Measurements from ENCODE around the gene DERL2.

DERL2 gene

DNA sequence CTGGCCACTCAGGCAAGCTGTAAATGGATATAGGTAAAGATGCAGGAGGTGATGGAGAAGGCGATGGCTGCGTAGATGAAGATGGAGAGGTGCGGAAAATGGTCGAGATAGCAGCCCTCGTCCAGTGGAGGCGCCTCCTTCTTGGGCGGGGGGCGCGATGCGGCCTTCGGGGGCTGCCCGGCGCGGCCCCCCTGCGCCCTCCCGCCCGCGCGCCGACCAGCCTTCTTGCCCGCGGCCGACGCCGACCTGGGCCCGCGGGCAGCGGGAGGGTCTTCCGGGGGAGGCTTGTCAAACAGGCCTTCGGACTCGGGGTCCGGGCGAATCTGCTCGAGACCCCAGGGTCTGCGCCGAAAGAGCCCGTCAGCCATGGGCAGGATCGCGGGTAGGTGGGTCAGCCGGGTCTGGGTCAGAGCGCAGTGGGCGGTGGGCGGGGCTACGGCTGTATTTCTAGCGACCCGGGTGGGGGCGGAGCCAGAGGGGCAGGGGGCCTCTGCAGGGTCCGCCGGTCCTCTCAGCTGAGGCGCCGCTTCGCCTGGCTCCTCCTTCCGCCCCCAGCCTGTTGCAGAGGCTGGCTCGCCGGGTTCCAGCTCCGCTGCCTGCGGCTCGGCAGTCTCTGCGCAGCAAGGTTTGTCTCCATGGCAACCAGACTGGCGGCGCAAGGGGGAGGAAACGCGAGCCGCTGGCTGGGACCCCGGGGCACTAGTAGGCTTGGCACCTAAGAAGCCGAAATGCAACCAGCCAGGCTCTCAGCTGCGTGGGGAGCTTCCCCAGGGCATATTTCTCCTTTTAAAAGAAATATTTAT, 14.8 kb upstream of the DERL2 start:
- DNase-seq, result no peak

GRCh38 chr17:5500247-5500588, 14.2 kb upstream of the DERL2 start:
- no peak for DNase-seq

- DNase-seq, result no peak
Measured at GRCh38 chr17:5499476-5500231, 13.7 kb upstream of the DERL2 start.

- no peak for DNase-seq
Measured at GRCh38 chr17:5492970-5493369, 7.0 kb upstream of the DERL2 start.

DNA sequence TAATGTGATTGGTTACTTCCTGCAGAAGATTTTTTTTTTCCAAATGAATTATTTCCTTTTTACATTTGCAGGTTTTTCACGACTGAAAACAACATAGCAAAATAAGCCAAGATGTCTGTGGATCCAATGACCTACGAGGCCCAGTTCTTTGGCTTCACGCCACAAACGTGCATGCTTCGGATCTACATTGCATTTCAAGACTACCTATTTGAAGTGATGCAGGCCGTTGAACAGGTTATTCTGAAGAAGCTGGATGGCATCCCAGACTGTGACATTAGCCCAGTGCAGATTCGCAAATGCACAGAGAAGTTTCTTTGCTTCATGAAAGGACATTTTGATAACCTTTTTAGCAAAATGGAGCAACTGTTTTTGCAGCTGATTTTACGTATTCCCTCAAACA, 2.8 kb upstream of the DERL2 start:
- no peak for DNase-seq

DNA sequence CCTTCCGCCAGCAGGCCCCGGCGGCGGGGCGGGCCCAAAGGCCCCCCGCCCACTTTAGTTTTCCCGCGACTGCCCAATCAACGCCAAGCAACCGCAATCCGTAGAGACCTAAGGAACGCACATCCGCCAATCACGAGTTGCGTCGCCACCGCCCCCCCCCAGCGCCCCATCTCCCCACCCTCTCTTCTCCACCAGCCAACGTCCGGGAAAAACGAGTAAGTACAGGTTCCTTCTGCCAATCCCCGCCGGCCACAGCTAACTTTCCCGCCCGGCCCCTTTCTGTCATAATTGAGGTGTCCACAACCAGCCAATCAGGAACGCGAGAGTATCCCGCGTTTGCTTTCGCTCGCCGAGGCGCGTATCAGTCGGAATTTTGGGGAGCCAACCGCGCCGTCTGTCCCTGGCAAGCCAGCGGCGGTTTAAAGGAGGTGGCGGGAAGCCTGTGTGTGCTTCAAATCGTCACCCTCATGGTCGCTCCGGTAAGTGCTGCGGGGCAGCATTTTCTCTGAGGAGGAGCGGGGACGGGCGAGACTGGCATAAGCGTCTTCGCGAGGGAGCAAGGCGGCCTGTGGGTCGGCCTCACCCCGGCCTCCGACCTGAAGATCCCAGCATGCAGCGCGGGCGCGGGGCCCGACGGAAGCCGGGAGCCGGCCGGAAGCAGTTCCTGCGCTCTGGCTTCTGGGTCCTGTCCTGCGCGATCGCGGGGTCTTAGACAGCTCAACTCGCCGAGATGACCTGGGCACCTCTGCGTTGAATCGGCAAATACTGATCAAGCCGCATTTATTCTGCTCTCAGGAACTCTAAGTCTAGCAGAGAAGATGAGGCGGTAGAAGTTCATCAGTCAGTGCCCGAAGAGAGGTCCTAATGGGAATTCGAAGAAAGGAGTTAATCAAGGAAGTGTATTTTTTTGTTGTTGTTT, 487 bp upstream of the DERL2 start, which contains the start of gene MIS12:
Gene MIS12 (plus strand): TSS at position 361 of the 919 bp plus-strand sequence. CDS start 2,297 bp downstream, outside the sequence.
- peak; percentile 92 for DNase-seq

GRCh38 chr17:5481451-5481850, 4.5 kb downstream of the DERL2 start:
- DNase-seq, result no peak

- DNase-seq, result no peak
Measured at GRCh38 chr17:5480962-5481361, 5.0 kb downstream of the DERL2 start.

- DNase-seq, result no peak
Measured at GRCh38 chr17:5478992-5479391, 7.0 kb downstream of the DERL2 start.

GRCh38 chr17:5473906-5474305, 12.1 kb downstream of the DERL2 start:
- no peak for DNase-seq

DNA sequence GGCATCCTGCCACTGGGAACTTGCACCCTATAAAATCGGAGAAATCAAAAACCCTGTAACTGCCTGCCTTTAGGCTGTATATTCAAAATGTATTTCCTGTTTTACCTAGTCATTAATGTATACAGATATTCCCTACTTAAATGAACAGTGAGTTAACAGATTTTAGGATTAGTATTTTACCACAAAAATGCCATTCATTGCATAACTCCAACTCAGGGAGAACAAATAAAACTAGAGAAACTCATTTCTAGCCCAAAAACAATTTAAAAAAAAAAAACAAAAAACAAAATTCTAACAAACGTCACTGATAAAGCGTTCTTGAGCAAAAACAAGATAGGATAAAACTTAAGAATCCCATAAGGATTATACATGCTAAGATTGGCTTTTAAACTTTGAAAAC, 13.5 kb downstream of the DERL2 start:
- no peak for DNase-seq

DNA sequence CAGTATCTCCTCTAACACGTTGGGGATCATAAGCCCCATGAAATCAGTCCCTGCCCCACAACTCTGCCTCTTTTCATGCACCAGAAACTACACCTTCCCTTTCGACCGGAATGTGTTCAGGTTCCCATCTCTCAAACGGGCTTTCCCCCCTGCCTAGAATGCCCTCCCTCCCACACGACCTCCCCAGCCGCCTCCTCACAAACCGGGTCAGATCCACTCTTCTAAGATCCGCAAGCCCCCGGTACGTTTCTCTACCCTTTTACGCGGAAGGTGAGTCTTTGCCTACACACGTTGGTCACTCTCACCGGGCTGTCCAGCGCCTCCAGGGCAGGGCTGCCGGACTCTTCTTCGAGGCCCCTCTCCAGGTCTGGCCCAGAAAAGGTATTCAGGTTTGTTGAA, 17.9 kb downstream of the DERL2 start:
- no peak for DNase-seq

DNA sequence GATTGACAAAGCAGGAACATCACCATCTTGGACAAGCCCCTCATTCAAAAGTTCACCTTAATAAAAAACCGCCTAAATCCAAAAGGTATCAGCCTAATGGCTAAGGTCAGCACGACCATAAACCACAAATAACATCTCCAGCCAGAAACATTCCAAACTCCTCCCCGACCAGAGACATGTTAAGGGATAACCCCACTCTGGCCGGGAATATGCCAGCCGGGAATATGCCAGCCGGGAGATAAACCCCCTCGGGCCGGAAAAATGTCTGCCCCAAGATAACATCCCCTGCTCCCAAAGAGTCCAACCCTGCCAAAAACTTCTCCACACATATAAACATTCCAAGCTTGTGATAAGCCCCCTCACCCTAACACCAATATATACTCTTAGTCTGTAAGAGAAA, 18.6 kb downstream of the DERL2 start:
- no peak for DNase-seq

GRCh38 chr17:5466295-5466694, 19.7 kb downstream of the DERL2 start:
- no peak for DNase-seq

- no peak for DNase-seq
Measured at GRCh38 chr17:5464717-5465507, 21.1 kb downstream of the DERL2 start.

GRCh38 chr17:5446786-5447185, 39.2 kb downstream of the DERL2 start:
- no peak for DNase-seq

GRCh38 chr17:5444209-5444608, 41.8 kb downstream of the DERL2 start:
- no peak for DNase-seq

DNA sequence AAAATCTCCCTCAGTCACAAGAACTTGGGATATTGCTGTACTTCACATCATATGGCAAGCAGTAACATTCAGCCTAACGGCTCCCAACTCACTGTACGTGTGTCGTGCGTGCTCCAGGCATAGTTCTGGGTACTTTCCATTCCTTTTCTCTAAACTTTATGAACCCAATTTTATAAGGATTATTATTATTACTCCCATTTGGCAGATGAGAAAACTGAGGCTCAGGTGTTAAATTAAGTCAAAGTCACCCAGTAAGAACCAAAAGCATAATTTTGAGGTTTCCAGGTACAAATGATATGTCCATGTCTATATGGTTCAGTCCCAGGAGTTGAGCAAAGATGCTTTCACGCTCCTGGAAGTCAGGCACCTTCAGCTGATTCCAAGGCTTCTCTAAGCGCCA, 42.2 kb downstream of the DERL2 start:
- DNase-seq, result no peak

DNA sequence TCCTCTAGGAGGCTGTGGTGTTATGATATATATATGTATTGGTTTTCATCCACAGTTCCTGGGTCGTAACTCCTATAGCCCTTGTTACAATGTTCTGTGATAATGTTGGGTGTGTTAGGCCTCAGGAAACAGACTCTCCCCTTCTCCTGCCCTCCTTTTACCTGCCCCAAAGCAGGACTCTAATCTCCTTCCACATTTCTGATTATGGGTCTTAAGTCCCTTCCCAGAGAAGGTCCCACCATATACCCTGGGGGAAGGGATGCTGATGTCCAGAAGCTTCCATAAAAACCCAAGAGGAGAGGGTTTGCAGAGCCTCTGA, 46.6 kb downstream of the DERL2 start:
- no peak for DNase-seq

- DNase-seq, result peak; percentile 22
Measured at GRCh38 chr17:5438716-5439445, 47.1 kb downstream of the DERL2 start, which contains the start of gene C1QBP. Gene C1QBP, minus strand, starts transcription at chr17:5439155. Its CDS starts 82 bp downstream, at chr17:5439073.

DNA sequence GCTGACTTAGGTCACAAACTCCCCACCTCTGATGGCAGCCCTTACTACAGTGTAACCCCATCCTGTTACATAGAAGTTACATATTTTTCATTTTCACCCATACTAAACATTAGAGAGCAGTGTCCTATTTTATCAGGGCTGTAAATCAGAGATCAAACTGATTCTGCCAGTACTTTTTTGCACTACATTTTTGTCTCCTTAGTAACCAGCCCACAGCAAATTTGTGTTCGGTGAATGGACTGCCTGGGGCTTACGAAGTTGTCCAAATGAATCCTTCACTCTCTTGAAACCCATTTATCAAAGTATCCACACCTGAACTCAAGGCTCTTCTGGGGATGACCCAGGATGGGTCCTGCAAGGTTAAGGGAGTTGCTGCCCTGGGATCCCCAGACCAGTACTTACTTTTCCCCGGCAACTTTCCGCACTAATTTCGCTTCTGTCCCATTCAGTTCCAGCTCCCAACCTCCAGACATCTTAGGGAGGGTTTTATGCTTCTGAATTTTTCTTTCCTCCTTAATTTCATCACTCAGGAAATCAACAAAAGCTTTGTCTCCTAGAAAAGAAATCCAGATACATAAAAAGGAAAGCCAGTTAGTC, 48.2 kb downstream of the DERL2 start:
- no peak for DNase-seq
